Breast epithelium (tissue), 4 donors: ENCODE data around the gene FUZ. TPM values are rescaled to one million over a fixed set of nuclear protein-coding genes. Genes with fewer than 3 reads are reported as not detected.

Experiments used
- DNase-seq, 2 donors: peaks; one replicate each; pipeline ENCODE4 v3.0.0-alpha.2; 2019; ENCODE audit warnings: low spot score in 2 of 2
- H3K27ac ChIP-seq, 2 donors: fragments of 200-600 bp; sonication (generic) in 1 of 2; one replicate each; pipeline ENCODE4 v1.5.1; 2016 to 2019; ENCODE audit warnings: mild to moderate bottlenecking in 1 of 2
- H3K27me3 ChIP-seq, 2 donors: fragments of 200-600 bp; sonication (generic) in 1 of 2; one replicate each; pipeline versions ENCODE4 v1.5.1 to v1.6.0; 2017 to 2019; ENCODE audit warnings: control low read depth in 1 of 2, mild to moderate bottlenecking in 1 of 2
- H3K36me3 ChIP-seq: fragments of 200-600 bp; one replicate; pipeline ENCODE4 v1.5.1; 2019
- H3K4me1 ChIP-seq, 2 donors: fragments of 200-600 bp; sonication (generic); one replicate each; pipeline ENCODE4 v1.5.1; 2016 to 2019; ENCODE audit warnings: control low read depth in 1 of 2
- H3K4me3 ChIP-seq, 3 donors: fragments of 200-600 bp; sonication (generic); 1 replicate in 2 of 3; 2 replicates in 1 of 3; pipeline ENCODE4 v1.5.1; 2016 to 2019; ENCODE audit warnings: mild to moderate bottlenecking in 3 of 3, moderate library complexity in 2 of 3
- H3K9me3 ChIP-seq, 2 donors: fragments of 200-600 bp; sonication (generic) in 1 of 2; one replicate each; pipeline ENCODE4 v1.5.1; 2016 to 2019; ENCODE audit warnings: control low read depth in 1 of 2
- CTCF ChIP-seq, 3 donors: fragments of 450-650 bp; IDR thresholded peaks; one replicate each; pipeline ENCODE4 v1.5.1; 2016 to 2017; ENCODE audit warnings: antibody characterized with exemption in 3 of 3, mild to moderate bottlenecking in 3 of 3, moderate library complexity in 3 of 3
- POLR2A ChIP-seq: fragments of 450-650 bp; IDR thresholded peaks from one replicate; pipeline ENCODE4 v1.6.1; 2016; ENCODE audit warnings: antibody characterized with exemption, mild to moderate bottlenecking, moderate library complexity
- POLR2AphosphoS5 ChIP-seq, 3 donors: sonication (generic); formaldehyde crosslinking; IDR thresholded peaks; one replicate each; pipeline ENCODE4 v1.6.1; 2017; ENCODE audit warnings: antibody characterized with exemption in 3 of 3
- intact Hi-C: fragments of 100-400 bp; cut with DNase I; formaldehyde crosslinking; loops from one replicate; pipeline ENCODE4 v1.15.1; 2023; ENCODE audit warnings: low total_unique reads
- total RNA-seq, 3 donors: library from RNA; depleted of rRNA; stranded (reverse); fragments of >200 nt; gene quantifications; one replicate each; pipeline ENCODE4 v1.1.0, GENCODE V29; 2016

Gene FUZ
- total RNA-seq, 3 donors from 2014 or later = 13.0 to 27.4 (median 18.7) TPM

DNA sequence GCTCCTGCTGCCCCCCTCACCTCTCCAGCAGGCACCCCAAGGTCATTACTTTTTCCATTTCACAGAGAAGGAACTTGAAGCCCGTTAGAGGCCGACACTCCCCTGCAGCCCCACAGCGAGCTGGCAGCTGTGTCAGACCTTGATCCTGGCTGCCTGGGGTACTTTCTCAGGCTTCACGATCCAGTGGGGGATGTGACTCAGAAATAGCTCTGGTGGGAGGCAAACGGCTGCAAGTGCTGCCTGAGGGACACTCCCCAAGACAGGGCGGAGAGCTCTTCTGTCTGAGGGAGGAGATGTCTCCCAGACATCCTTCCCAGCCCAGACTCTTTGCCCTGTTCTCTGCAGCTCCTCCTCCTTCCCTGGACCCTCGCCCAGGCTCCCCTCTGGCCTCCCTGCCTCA lies 54.8 kb downstream of the FUZ start:
- TF ChIP-seq POLR2A (no peak), POLR2AphosphoS5 (IDR thresholded peaks at IDR 0.05) (no peak), CTCF (IDR thresholded peaks at IDR 0.05) (no peak)
- Histone ChIP-seq H3K27me3 (no peaks in the 10 kb centered on the region), H3K36me3 (no peaks in the 10 kb centered on the region), H3K9me3 (peaks cover 6% of the 10 kb centered on the region in 2 donors), H3K4me1 (no peaks in the 10 kb centered on the region), H3K27ac (no peak overlapping the region), H3K4me3 (no peak overlapping the region)
- intact Hi-C loops = loop anchor here (5.0 kb wide), 1 partner anchor 1641 kb away; no protein-coding TSS in a partner anchor
- no peak for DNase-seq

Other genes with a start within 250 kb of the FUZ start
- 10 to 100 TPM; 54.7 to 60.0 (median 57.4) TPM for gene NOSIP, start 232.7 kb downstream of the FUZ start, total RNA-seq
- gene PRRG2, start 232.0 kb downstream of the FUZ start, total RNA-seq = 10 to 100 TPM in 2 of 3 donors, under 1 TPM in 1; 0.32 to 16.1 (median 10.2) TPM
- 1 to 10 TPM; 6.2 to 8.8 (median 6.3) TPM for gene PRR12, start 222.1 kb downstream of the FUZ start, total RNA-seq
- gene RRAS, start 173.1 kb downstream of the FUZ start, total RNA-seq = 100 to 1,000 TPM in 1 of 3 donors, 10 to 100 TPM in 2; 34.8 to 114 (median 41.0) TPM
- gene SCAF1, start 171.1 kb downstream of the FUZ start, total RNA-seq = 10 to 100 TPM in 2 of 3 donors, 1 to 10 TPM in 1; 9.8 to 15.4 (median 10.6) TPM
- gene IRF3, start 147.4 kb downstream of the FUZ start, total RNA-seq = 100 to 1,000 TPM in 1 of 3 donors, 10 to 100 TPM in 2; 39.7 to 100 (median 52.4) TPM
- gene BCL2L12, start 147.4 kb downstream of the FUZ start, total RNA-seq = 10 to 100 TPM in 1 of 3 donors, 1 to 10 TPM in 2; 5.1 to 11.7 (median 8.5) TPM
- gene PRMT1, start 136.0 kb downstream of the FUZ start, total RNA-seq = 100 to 1,000 TPM; 137 to 227 (median 154) TPM
- gene ADM5, start 123.7 kb downstream of the FUZ start, total RNA-seq = 1 to 10 TPM; 1.3 to 2.9 (median 1.4) TPM
- gene CPT1C, start 122.2 kb downstream of the FUZ start, total RNA-seq = 10 to 100 TPM in 1 of 3 donors, 1 to 10 TPM in 1, under 1 TPM in 1; 0.80 to 14.4 (median 2.8) TPM
- under 1 TPM in 2 of 3 donors, not detected in 1; 0.33 to 0.96 TPM for gene TSKS, start 50.0 kb downstream of the FUZ start, total RNA-seq
- 10 to 100 TPM; 42.1 to 71.0 (median 59.3) TPM for gene AP2A1, start 46.3 kb downstream of the FUZ start, total RNA-seq
- gene MED25, start 5.0 kb upstream of the FUZ start, total RNA-seq = 10 to 100 TPM; 16.3 to 27.5 (median 20.6) TPM
- 10 to 100 TPM; 45.1 to 95.0 (median 90.3) TPM for gene PTOV1, start 37.9 kb upstream of the FUZ start, total RNA-seq
- gene PNKP, start 54.3 kb upstream of the FUZ start, total RNA-seq = 10 to 100 TPM; 31.0 to 69.2 (median 57.7) TPM
- 10 to 100 TPM; 11.9 to 13.8 (median 12.5) TPM for gene AKT1S1, start 64.1 kb upstream of the FUZ start, total RNA-seq
- gene TBC1D17, start 64.4 kb upstream of the FUZ start, total RNA-seq = 10 to 100 TPM; 21.0 to 31.8 (median 30.4) TPM
- gene IL4I1, start 83.6 kb upstream of the FUZ start, total RNA-seq = 1 to 10 TPM in 1 of 3 donors, under 1 TPM in 2; 0.48 to 2.2 (median 0.66) TPM
- gene ATF5, start 115.9 kb upstream of the FUZ start, total RNA-seq = 10 to 100 TPM in 1 of 3 donors, 1 to 10 TPM in 2; 5.9 to 20.0 (median 8.2) TPM
- 10 to 100 TPM; 30.9 to 41.0 (median 36.4) TPM for gene NUP62, start 116.2 kb upstream of the FUZ start, total RNA-seq
- 1 to 10 TPM in 1 of 3 donors, under 1 TPM in 2; 0.59 to 2.2 (median 0.66) TPM for gene SIGLEC11, start 147.9 kb upstream of the FUZ start, total RNA-seq
- gene VRK3, start 212.1 kb upstream of the FUZ start, total RNA-seq = 10 to 100 TPM; 24.2 to 42.0 (median 40.3) TPM
- 10 to 100 TPM in 2 of 3 donors, 1 to 10 TPM in 1; 7.8 to 15.5 (median 12.1) TPM for gene ZNF473, start 212.7 kb upstream of the FUZ start, total RNA-seq